ENCODE data around the gene LRIT2. TPM values are rescaled to one million over a fixed set of nuclear protein-coding genes. Genes with fewer than 3 reads are reported as not detected.

Gene LRIT2
- total RNA-seq, 1 donor from 2014 or later = not detected

- no peak for DNase-seq (ENCODE audit: low spot score in 2 of 2, unreplicated experiment in 2 of 2)
- Mint-ChIP-seq H3K36me3 (no peaks in the 10 kb centered on the region), H3K27ac (no peak overlapping the region), H3K9me3 (no peaks in the 10 kb centered on the region), H3K27me3 (ENCODE audit: low read depth) (no peaks in the 10 kb centered on the region), H3K4me1 (no peaks in the 10 kb centered on the region), H3K4me3 (no peak overlapping the region)
- no peak for TF ChIP-seq CTCF (IDR thresholded peaks at IDR 0.05; ENCODE audit: unreplicated experiment)
Observed at GRCh38 chr10:84179059-84179710, 46.2 kb downstream of the LRIT2 start.

DNA sequence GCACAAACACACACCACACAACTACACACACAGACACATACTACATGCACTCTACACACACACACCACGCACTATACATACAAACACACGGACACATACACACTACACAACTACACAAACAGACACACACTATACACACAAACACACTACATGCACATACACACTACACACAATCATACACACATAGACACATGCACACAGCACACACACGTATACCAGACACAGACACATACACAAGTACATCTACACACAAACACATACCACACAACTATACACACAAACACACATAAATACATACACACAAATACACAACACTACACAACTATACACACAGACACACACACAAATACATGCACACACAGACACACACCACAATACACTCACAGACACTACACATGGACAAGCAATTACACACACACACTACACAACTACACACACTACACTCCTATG is 47.2 kb downstream of the LRIT2 start:
- no peak for TF ChIP-seq CTCF (IDR thresholded peaks at IDR 0.05; ENCODE audit: unreplicated experiment)
- Mint-ChIP-seq H3K4me3 (no peak overlapping the region), H3K36me3 (no peaks in the 10 kb centered on the region), H3K9me3 (no peaks in the 10 kb centered on the region), H3K4me1 (no peaks in the 10 kb centered on the region), H3K27me3 (ENCODE audit: low read depth) (no peaks in the 10 kb centered on the region), H3K27ac (no peak overlapping the region)
- DNase-seq (ENCODE audit: low spot score in 2 of 2, unreplicated experiment in 2 of 2) = no peak

DNA sequence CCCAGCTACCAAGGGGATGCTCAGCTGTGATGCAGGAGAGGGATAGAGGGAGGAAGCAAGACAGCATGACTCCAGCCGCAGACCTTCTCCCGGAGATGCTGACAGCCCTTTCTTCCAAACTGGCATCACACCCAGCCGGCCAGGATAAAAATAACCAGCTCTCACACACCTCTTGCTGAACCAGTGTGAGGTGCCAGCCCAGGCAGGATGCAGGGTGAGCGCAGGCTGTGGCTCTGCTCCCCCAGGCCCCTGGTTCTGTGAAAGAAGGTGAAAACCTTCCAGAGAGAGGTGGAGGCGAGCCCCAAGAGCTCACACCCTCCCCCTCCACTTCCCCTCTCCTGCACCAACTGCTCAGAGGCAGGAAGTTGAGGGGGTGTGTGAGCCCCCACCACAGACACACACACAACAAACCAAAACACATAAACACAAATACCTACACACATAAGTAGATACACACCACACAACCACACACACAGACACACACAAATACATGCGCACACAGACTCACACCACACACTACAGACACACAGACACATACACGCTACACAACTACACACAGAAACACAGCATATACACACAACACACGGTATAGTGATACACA is 47.7 kb downstream of the LRIT2 start:
- Mint-ChIP-seq H3K9me3 (no peaks in the 10 kb centered on the region), H3K27ac (no peak overlapping the region), H3K36me3 (no peaks in the 10 kb centered on the region), H3K4me1 (no peaks in the 10 kb centered on the region), H3K4me3 (no peak overlapping the region), H3K27me3 (ENCODE audit: low read depth) (no peaks in the 10 kb centered on the region)
- no peak for TF ChIP-seq CTCF (IDR thresholded peaks at IDR 0.05; ENCODE audit: unreplicated experiment)
- DNase-seq (ENCODE audit: low spot score in 2 of 2, unreplicated experiment in 2 of 2) = no peak

- no peaks in the 10 kb centered on the region for H3K27me3 Mint-ChIP-seq (ENCODE audit: low read depth)
- no peaks in the 10 kb centered on the region for H3K9me3 Mint-ChIP-seq
Observed at GRCh38 chr10:84176836-84177474, 48.4 kb downstream of the LRIT2 start.

DNA sequence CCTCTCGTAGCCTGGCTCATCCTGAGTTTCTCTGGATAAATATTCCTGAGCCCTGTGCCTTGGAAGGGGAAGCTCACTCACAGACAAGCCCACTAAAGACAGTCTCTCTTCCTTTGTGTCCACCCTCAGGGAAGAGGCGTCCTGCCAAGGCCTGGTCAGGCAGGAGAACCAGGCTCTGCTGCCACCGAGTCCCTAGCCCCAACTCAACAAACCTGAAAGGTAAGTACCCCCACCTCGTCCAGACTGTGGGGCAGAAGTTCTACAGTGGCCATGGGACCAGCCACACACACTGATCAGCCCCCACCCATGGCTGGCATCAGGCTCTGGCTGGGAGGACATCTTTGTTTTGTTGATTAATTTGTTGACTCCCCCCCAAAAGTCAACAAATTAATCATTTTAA is 49.0 kb downstream of the LRIT2 start:
- Mint-ChIP-seq H3K27me3 (ENCODE audit: low read depth) (no peaks in the 10 kb centered on the region), H3K4me1 (no peaks in the 10 kb centered on the region), H3K9me3 (no peaks in the 10 kb centered on the region), H3K4me3 (no peak overlapping the region), H3K27ac (no peak overlapping the region), H3K36me3 (no peaks in the 10 kb centered on the region)
- no peak for TF ChIP-seq CTCF (IDR thresholded peaks at IDR 0.05; ENCODE audit: unreplicated experiment)
- no peak for DNase-seq (ENCODE audit: low spot score in 2 of 2, unreplicated experiment in 2 of 2)

More at GRCh38 chr10:84176836-84177474, 48.4 kb downstream of the LRIT2 start:
- no peak overlapping the region for H3K4me3 Mint-ChIP-seq
- no peaks in the 10 kb centered on the region for H3K4me1 Mint-ChIP-seq
- no peak for DNase-seq (ENCODE audit: low spot score in 2 of 2, unreplicated experiment in 2 of 2)
- no peaks in the 10 kb centered on the region for H3K36me3 Mint-ChIP-seq
- TF ChIP-seq CTCF (IDR thresholded peaks at IDR 0.05; ENCODE audit: unreplicated experiment) = no peak
- no peak overlapping the region for H3K27ac Mint-ChIP-seq
